Muscle layer of duodenum (tissue), 2 donors: Measurements from ENCODE around the gene TRMT2A.

Source experiments
- H3K27ac ChIP-seq: one replicate; pipeline ENCODE4 v1.7.0; 2013; ENCODE audit warnings: mild to moderate bottlenecking, low read length
- H3K27me3 ChIP-seq: one replicate; pipeline ENCODE4 v1.7.0; 2013; ENCODE audit warnings: low read depth, mild to moderate bottlenecking, control low read depth, low read length
- H3K36me3 ChIP-seq, 2 donors: one replicate each; pipeline ENCODE4 v1.7.0; 2013; ENCODE audit warnings: low read length in 2 of 2, control low read depth in 1 of 2, mild to moderate bottlenecking in 1 of 2; ENCODE audit not compliant: insufficient read depth in 2 of 2, control insufficient read depth in 1 of 2
- H3K4me1 ChIP-seq, 2 donors: one replicate each; pipeline ENCODE4 v1.7.0; 2013; ENCODE audit warnings: low read length in 2 of 2, mild to moderate bottlenecking in 2 of 2, control low read depth in 1 of 2, moderate library complexity in 1 of 2; ENCODE audit not compliant: insufficient read depth in 2 of 2, control insufficient read depth in 1 of 2
- H3K4me3 ChIP-seq, 2 donors: one replicate each; pipeline ENCODE4 v1.7.0; 2013; ENCODE audit warnings: low read length in 2 of 2, low read depth in 1 of 2, mild to moderate bottlenecking in 1 of 2
- H3K9me3 ChIP-seq, 2 donors: one replicate each; pipeline ENCODE4 v1.7.0; 2013; ENCODE audit warnings: low read length in 2 of 2, control low read depth in 1 of 2, mild to moderate bottlenecking in 1 of 2; ENCODE audit not compliant: control insufficient read depth in 1 of 2
- donor health status: healthy.

The TRMT2A gene

DNA sequence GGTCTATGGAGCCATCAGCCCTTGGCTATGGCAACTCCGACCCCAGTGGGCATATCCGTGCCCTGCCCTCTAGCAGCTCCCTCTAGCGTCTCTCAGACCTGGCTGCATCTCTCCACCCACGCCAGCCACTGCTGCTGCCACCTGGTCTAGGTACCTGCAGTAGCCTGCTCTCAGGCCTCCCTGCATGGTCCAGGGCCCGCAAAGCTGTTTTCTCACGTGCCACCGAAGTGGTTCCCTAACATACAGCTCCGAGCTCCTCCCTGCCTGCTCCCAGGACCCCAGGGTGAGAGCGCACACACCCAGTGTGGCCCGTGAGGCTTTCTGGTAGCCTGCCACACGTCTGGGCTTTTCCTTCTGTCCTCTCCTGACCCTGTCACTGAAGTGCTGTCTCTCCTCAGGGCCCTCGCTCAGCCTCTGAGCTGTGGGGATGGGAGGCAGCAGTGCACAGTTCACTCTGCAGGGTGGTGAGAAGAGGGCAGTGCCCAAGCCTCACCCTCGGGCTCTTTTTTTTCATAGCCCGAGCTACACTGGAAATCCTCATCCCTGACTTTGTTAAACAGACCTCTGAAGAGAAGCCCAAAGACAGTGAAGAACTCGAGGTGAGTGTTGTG lies 22.7 kb downstream of the TRMT2A start:
- H3K4me1 ChIP-seq, result no peaks in the 10 kb centered on the region

GRCh38 chr22:20093418-20094196 lies 23.4 kb downstream of the TRMT2A start:
- Histone ChIP-seq H3K36me3 (peaks cover 71 to 93% of the 10 kb centered on the region in 2 donors), H3K9me3 (no peaks in the 10 kb centered on the region), H3K4me3 (no peak overlapping the region), H3K27me3 (no peaks in the 10 kb centered on the region), H3K4me1 (no peaks in the 10 kb centered on the region), H3K27ac (no peak overlapping the region)

More for the DNA sequence above, 22.7 kb downstream of the TRMT2A start:
- Histone ChIP-seq H3K27ac (no peak overlapping the region), H3K36me3 (peaks cover 73 to 93% of the 10 kb centered on the region in 2 donors), H3K4me3 (no peak overlapping the region), H3K9me3 (no peaks in the 10 kb centered on the region), H3K27me3 (no peaks in the 10 kb centered on the region)

- Histone ChIP-seq H3K4me3 (no peak overlapping the region), H3K4me1 (no peaks in the 10 kb centered on the region), H3K36me3 (peaks cover 76 to 98% of the 10 kb centered on the region in 2 donors), H3K27ac (no peak overlapping the region), H3K27me3 (no peaks in the 10 kb centered on the region), H3K9me3 (no peaks in the 10 kb centered on the region)
These were observed 24.6 kb downstream of the TRMT2A start for GRCh38 chr22:20092477-20092854.

- Histone ChIP-seq H3K9me3 (no peaks in the 10 kb centered on the region), H3K27me3 (no peaks in the 10 kb centered on the region), H3K36me3 (peaks cover 82 to 98% of the 10 kb centered on the region in 2 donors), H3K4me1 (no peaks in the 10 kb centered on the region), H3K4me3 (no peak overlapping the region), H3K27ac (no peak overlapping the region)
These were observed 25.1 kb downstream of the TRMT2A start for GRCh38 chr22:20091690-20092476.

DNA sequence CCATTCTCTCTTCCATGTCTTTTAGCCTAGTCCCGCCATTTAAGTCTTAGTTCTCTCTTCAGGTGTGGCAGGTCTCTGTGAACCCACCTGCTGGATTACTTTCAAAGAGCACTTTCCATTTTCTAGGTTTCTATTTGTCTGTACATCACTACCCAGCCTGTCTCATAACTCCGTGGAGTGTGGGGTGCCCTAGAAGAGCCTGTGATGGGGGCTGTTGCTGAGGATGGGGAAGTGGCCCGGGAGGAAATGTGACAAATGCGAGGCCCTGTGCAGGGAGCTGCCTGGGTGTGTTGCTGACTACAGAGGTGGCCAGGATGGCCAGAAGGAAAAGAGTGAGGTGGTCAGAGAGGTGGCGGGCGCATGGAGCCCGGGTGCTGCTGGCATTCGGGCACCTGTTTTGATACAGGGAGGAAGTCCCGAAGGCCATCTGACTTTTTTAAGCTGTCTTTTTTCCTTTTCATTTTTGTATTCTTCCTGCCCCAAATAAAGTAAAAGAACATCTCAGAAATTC lies 26.2 kb downstream of the TRMT2A start:
- Histone ChIP-seq H3K36me3 (peaks cover 84 to 97% of the 10 kb centered on the region in 2 donors), H3K27ac (no peak overlapping the region), H3K9me3 (no peaks in the 10 kb centered on the region), H3K4me1 (no peaks in the 10 kb centered on the region), H3K27me3 (no peaks in the 10 kb centered on the region), H3K4me3 (no peak overlapping the region)

- Histone ChIP-seq H3K27me3 (no peaks in the 10 kb centered on the region), H3K27ac (no peak overlapping the region), H3K36me3 (peaks cover 82 to 91% of the 10 kb centered on the region in 2 donors), H3K4me3 (no peak overlapping the region), H3K9me3 (no peaks in the 10 kb centered on the region), H3K4me1 (peaks cover 0 to under 1% of the 10 kb centered on the region in 2 donors)
These were observed 26.9 kb downstream of the TRMT2A start for GRCh38 chr22:20089977-20090729.

DNA sequence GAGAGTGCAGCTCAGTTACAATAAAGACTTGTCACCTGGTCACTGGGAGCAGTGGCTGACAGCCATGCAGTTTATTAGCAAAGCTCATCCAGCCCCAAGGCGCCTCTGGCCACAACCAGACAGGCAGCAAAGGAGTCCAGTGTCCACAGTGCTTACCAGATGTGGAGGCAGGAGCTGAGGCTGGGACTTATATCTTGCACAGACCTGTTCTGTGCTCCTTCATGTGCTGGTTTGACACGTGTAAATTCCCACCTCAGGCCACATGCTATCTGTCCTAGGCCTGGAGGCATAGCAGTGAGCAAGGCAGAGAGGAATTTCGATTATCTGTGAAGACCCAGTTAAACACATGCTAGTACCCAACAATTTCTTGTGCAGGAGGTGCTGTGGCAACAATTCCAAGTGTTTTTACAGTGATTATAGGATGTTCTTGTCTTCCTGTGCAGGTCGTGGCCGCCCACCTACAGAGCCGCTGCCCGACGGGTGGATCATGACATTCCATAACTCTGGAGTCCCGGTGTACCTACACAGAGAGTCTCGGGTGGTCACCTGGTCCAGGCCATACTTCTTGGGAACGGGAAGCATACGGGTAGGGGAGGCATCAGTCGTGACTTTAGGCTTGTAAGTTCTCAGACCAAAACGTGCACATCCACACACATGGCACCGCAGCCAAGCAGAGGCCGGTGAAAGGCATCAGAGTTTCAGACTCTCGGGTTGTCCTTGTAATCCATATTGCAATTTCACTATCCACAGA lies 27.6 kb downstream of the TRMT2A start:
- Histone ChIP-seq H3K9me3 (no peaks in the 10 kb centered on the region), H3K27ac (no peak overlapping the region), H3K36me3 (peaks cover 77 to 84% of the 10 kb centered on the region in 2 donors), H3K27me3 (no peaks in the 10 kb centered on the region), H3K4me1 (peaks cover 0 to 8% of the 10 kb centered on the region in 2 donors), H3K4me3 (no peak overlapping the region)

DNA sequence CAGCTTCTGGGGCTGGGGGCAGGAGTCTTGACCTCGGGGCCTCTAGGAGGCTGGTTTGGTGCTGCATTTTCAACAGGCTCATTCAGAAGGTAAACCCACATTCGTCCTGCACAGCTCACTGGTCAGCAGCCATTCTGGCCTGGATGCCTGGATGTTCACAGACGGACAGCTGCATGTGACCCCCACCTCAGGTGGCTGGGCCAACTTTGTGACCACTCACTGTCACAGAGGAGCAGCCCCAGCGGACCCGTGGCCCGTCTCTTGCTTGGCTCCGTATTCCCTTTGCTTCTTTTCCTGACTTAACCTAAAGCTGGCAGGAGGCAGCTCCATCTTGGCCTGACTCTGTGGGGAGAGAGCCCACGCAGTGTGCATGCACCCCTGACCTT lies 28.8 kb downstream of the TRMT2A start:
- Histone ChIP-seq H3K27ac (no peak overlapping the region), H3K36me3 (peaks cover 67 to 72% of the 10 kb centered on the region in 2 donors), H3K27me3 (no peaks in the 10 kb centered on the region), H3K9me3 (no peaks in the 10 kb centered on the region), H3K4me1 (peaks cover 0 to 20% of the 10 kb centered on the region in 2 donors), H3K4me3 (no peak overlapping the region)

- H3K4me3 ChIP-seq, result no peak overlapping the region
- H3K4me1 ChIP-seq, result peaks cover 0 to 26% of the 10 kb centered on the region in 2 donors
- H3K9me3 ChIP-seq, result no peaks in the 10 kb centered on the region
- H3K27me3 ChIP-seq, result no peaks in the 10 kb centered on the region
- H3K27ac ChIP-seq, result no peak overlapping the region
- peaks cover 66 to 67% of the 10 kb centered on the region in 2 donors for H3K36me3 ChIP-seq
These were observed 29.4 kb downstream of the TRMT2A start for GRCh38 chr22:20087319-20088262.
